Measurements from ENCODE around the gene TMEM147.

TMEM147 gene

GRCh38 chr19:35531291-35531690 is 14.1 kb upstream of the TMEM147 start:
- H3K56ac ChIP-seq (ENCODE audit: low read length), result no peak overlapping the region
- no peak overlapping the region for H3K18ac ChIP-seq (ENCODE audit: low read length)
- no peak overlapping the region for H2AK5ac ChIP-seq (ENCODE audit: low read length)
- no peak overlapping the region for H4K5ac ChIP-seq (ENCODE audit: low read length)
- no peak overlapping the region for H4K8ac ChIP-seq (ENCODE audit: low read depth, low read length)
- H3K4ac ChIP-seq (ENCODE audit: low read depth, low read length), result no peak overlapping the region
- H3K4me3 ChIP-seq (ENCODE audit: low read length), result no peak overlapping the region
- H2BK120ac ChIP-seq (ENCODE audit: low read depth, low read length), result no peak overlapping the region
- H3K27ac ChIP-seq (ENCODE audit: low read depth, low read length), result no peak overlapping the region
- no peaks in the 10 kb centered on the region for H3K79me2 ChIP-seq (ENCODE audit: control insufficient read depth, insufficient read depth, low read length)
- H3K23ac ChIP-seq (ENCODE audit: low read length), result no peak overlapping the region
- no peak overlapping the region for H3K4me2 ChIP-seq (ENCODE audit: low read length)
- H3K36me3 ChIP-seq (ENCODE audit: control insufficient read depth, insufficient read depth, low read length), result no peaks in the 10 kb centered on the region
- DNase-seq, result no peak
- H3K27me3 ChIP-seq (ENCODE audit: insufficient read depth, low read length, poor library complexity), result no peaks in the 10 kb centered on the region
- H2BK5ac ChIP-seq (ENCODE audit: low read length), result no peak overlapping the region
- WGBS (ENCODE audit: extremely low coverage, insufficient coverage, low lambda C conversion rate), result no CpG with 5 or more reads among the region's 6 CpGs
- no peak overlapping the region for H3K9ac ChIP-seq (ENCODE audit: low read length)
- peaks cover 4% of the 10 kb centered on the region for H3K4me1 ChIP-seq (ENCODE audit: control insufficient read depth, low read depth, low read length)
- H3K79me1 ChIP-seq (ENCODE audit: low read length), result no peaks in the 10 kb centered on the region
- no peak overlapping the region for H2BK15ac ChIP-seq (replicated peaks; ENCODE audit: low read depth)

- H3K9ac ChIP-seq (ENCODE audit: low read length), result peak within 1 kb of the TSS; percentile 21
- no peak within 1 kb of the TSS for H3K4ac ChIP-seq (ENCODE audit: low read depth, low read length)
- WGBS (ENCODE audit: extremely low coverage, insufficient coverage, low lambda C conversion rate), result no CpG with 5 or more reads among the region's 39 CpGs
- no peak within 1 kb of the TSS for H2BK120ac ChIP-seq (ENCODE audit: low read depth, low read length)
- no peak within 1 kb of the TSS for H3K23ac ChIP-seq (ENCODE audit: low read length)
- H2BK15ac ChIP-seq (replicated peaks; ENCODE audit: low read depth), result no peak within 1 kb of the TSS
- H3K4me3 ChIP-seq (ENCODE audit: low read length), result no peak within 1 kb of the TSS
- H2BK5ac ChIP-seq (ENCODE audit: low read length), result no peak within 1 kb of the TSS
- H3K27ac ChIP-seq (ENCODE audit: low read depth, low read length), result no peak within 1 kb of the TSS
- no peak within 1 kb of the TSS for H4K8ac ChIP-seq (ENCODE audit: low read depth, low read length)
- no peak within 1 kb of the TSS for H4K5ac ChIP-seq (ENCODE audit: low read length)
- H3K36me3 ChIP-seq (ENCODE audit: control insufficient read depth, insufficient read depth, low read length), result no peaks in the 10 kb centered on the region
- H3K4me2 ChIP-seq (ENCODE audit: low read length), result peak within 1 kb of the TSS; percentile 60
- no peaks in the 10 kb centered on the region for H3K79me2 ChIP-seq (ENCODE audit: control insufficient read depth, insufficient read depth, low read length)
- H3K27me3 ChIP-seq (ENCODE audit: insufficient read depth, low read length, poor library complexity), result no peaks in the 10 kb centered on the region
- peaks cover 4% of the 10 kb centered on the region for H3K4me1 ChIP-seq (ENCODE audit: control insufficient read depth, low read depth, low read length)
- H2AK5ac ChIP-seq (ENCODE audit: low read length), result no peak within 1 kb of the TSS
- peak within 1 kb of the TSS; percentile 79 for H3K56ac ChIP-seq (ENCODE audit: low read length)
- H3K79me1 ChIP-seq (ENCODE audit: low read length), result no peaks in the 10 kb centered on the region
- H3K18ac ChIP-seq (ENCODE audit: low read length), result no peak within 1 kb of the TSS
- DNase-seq, result peak; percentile 36
Observed at GRCh38 chr19:35533201-35533821, 12.1 kb upstream of the TMEM147 start, which contains the start of gene GAPDHS. TSS of gene GAPDHS (plus strand) at chr19:35533456. CDS start at chr19:35533528, 72 bp downstream.

- Histone ChIP-seq H3K27ac (ENCODE audit: low read depth, low read length) (no peak overlapping the region), H3K79me1 (ENCODE audit: low read length) (no peaks in the 10 kb centered on the region), H2BK5ac (ENCODE audit: low read length) (no peak overlapping the region), H3K56ac (ENCODE audit: low read length) (peak overlapping the region; percentile 79), H3K36me3 (ENCODE audit: control insufficient read depth, insufficient read depth, low read length) (no peaks in the 10 kb centered on the region), H3K9ac (ENCODE audit: low read length) (peak overlapping the region; percentile 21), H4K5ac (ENCODE audit: low read length) (no peak overlapping the region), H3K4me2 (ENCODE audit: low read length) (peak overlapping the region; percentile 60), H3K18ac (ENCODE audit: low read length) (no peak overlapping the region), H4K8ac (ENCODE audit: low read depth, low read length) (no peak overlapping the region), H3K4me1 (ENCODE audit: control insufficient read depth, low read depth, low read length) (peaks cover 4% of the 10 kb centered on the region), H3K27me3 (ENCODE audit: insufficient read depth, low read length, poor library complexity) (no peaks in the 10 kb centered on the region), H2AK5ac (ENCODE audit: low read length) (no peak overlapping the region), H3K23ac (ENCODE audit: low read length) (no peak overlapping the region), H3K79me2 (ENCODE audit: control insufficient read depth, insufficient read depth, low read length) (no peaks in the 10 kb centered on the region), H3K4me3 (ENCODE audit: low read length) (no peak overlapping the region), H3K4ac (ENCODE audit: low read depth, low read length) (no peak overlapping the region), H2BK15ac (replicated peaks; ENCODE audit: low read depth) (no peak overlapping the region), H2BK120ac (ENCODE audit: low read depth, low read length) (no peak overlapping the region)
- no CpG with 5 or more reads among the region's 30 CpGs for WGBS (ENCODE audit: extremely low coverage, insufficient coverage, low lambda C conversion rate)
- peak; percentile 86 for DNase-seq
Observed at GRCh38 chr19:35533822-35534392, 11.5 kb upstream of the TMEM147 start.

- Histone ChIP-seq H3K27ac (ENCODE audit: low read depth, low read length) (no peak overlapping the region), H3K9ac (ENCODE audit: low read length) (no peak overlapping the region), H2BK15ac (replicated peaks; ENCODE audit: low read depth) (no peak overlapping the region), H2BK120ac (ENCODE audit: low read depth, low read length) (no peak overlapping the region), H3K4ac (ENCODE audit: low read depth, low read length) (no peak overlapping the region), H3K4me2 (ENCODE audit: low read length) (no peak overlapping the region), H2AK5ac (ENCODE audit: low read length) (no peak overlapping the region), H4K8ac (ENCODE audit: low read depth, low read length) (no peak overlapping the region), H3K4me3 (ENCODE audit: low read length) (no peak overlapping the region), H3K36me3 (ENCODE audit: control insufficient read depth, insufficient read depth, low read length) (no peaks in the 10 kb centered on the region), H2BK5ac (ENCODE audit: low read length) (no peak overlapping the region), H4K5ac (ENCODE audit: low read length) (no peak overlapping the region), H3K27me3 (ENCODE audit: insufficient read depth, low read length, poor library complexity) (no peaks in the 10 kb centered on the region), H3K79me1 (ENCODE audit: low read length) (no peaks in the 10 kb centered on the region), H3K23ac (ENCODE audit: low read length) (no peak overlapping the region), H3K56ac (ENCODE audit: low read length) (no peak overlapping the region), H3K79me2 (ENCODE audit: control insufficient read depth, insufficient read depth, low read length) (no peaks in the 10 kb centered on the region), H3K18ac (ENCODE audit: low read length) (no peak overlapping the region), H3K4me1 (ENCODE audit: control insufficient read depth, low read depth, low read length) (peaks cover 4% of the 10 kb centered on the region)
- no CpG with 5 or more reads among the region's 10 CpGs for WGBS (ENCODE audit: extremely low coverage, insufficient coverage, low lambda C conversion rate)
- DNase-seq, result no peak
Observed at GRCh38 chr19:35534803-35535480, 10.5 kb upstream of the TMEM147 start.

GRCh38 chr19:35539314-35539713 is 6.1 kb upstream of the TMEM147 start:
- H3K18ac ChIP-seq (ENCODE audit: low read length), result no peak overlapping the region
- peaks cover 9% of the 10 kb centered on the region for H3K79me1 ChIP-seq (ENCODE audit: low read length)
- H2AK5ac ChIP-seq (ENCODE audit: low read length), result no peak overlapping the region
- H2BK15ac ChIP-seq (replicated peaks; ENCODE audit: low read depth), result no peak overlapping the region
- no CpG with 5 or more reads among the region's 6 CpGs for WGBS (ENCODE audit: extremely low coverage, insufficient coverage, low lambda C conversion rate)
- DNase-seq, result no peak
- H3K27me3 ChIP-seq (ENCODE audit: insufficient read depth, low read length, poor library complexity), result no peaks in the 10 kb centered on the region
- no peak overlapping the region for H4K5ac ChIP-seq (ENCODE audit: low read length)
- H3K56ac ChIP-seq (ENCODE audit: low read length), result no peak overlapping the region
- no peaks in the 10 kb centered on the region for H3K36me3 ChIP-seq (ENCODE audit: control insufficient read depth, insufficient read depth, low read length)
- no peak overlapping the region for H3K23ac ChIP-seq (ENCODE audit: low read length)
- no peak overlapping the region for H3K4ac ChIP-seq (ENCODE audit: low read depth, low read length)
- no peak overlapping the region for H3K27ac ChIP-seq (ENCODE audit: low read depth, low read length)
- H2BK120ac ChIP-seq (ENCODE audit: low read depth, low read length), result no peak overlapping the region
- no peak overlapping the region for H3K4me2 ChIP-seq (ENCODE audit: low read length)
- H4K8ac ChIP-seq (ENCODE audit: low read depth, low read length), result no peak overlapping the region
- H3K4me3 ChIP-seq (ENCODE audit: low read length), result no peak overlapping the region
- peaks cover 2% of the 10 kb centered on the region for H3K4me1 ChIP-seq (ENCODE audit: control insufficient read depth, low read depth, low read length)
- no peak overlapping the region for H3K9ac ChIP-seq (ENCODE audit: low read length)
- no peak overlapping the region for H2BK5ac ChIP-seq (ENCODE audit: low read length)
- peaks cover 4% of the 10 kb centered on the region for H3K79me2 ChIP-seq (ENCODE audit: control insufficient read depth, insufficient read depth, low read length)
